Measurements from ENCODE around the gene TMEM176B. TPM values are rescaled to one million over a fixed set of nuclear protein-coding genes. Genes with fewer than 3 reads are reported as not detected.

TMEM176B gene
- total RNA-seq (2022; extraction: Qiagen RNA extraction; ENCODE audit: low read depth): 0.05 to 0.28 TPM in 2 of 5 replicates, not detected in the others

GRCh38 chr7:150799741-150800580 lies at the start of gene TMEM176B:
TMEM176B (minus strand) TSS chr7:150800364; CDS start chr7:150796569, 3,795 bp downstream.

GRCh38 chr7:150800581-150801241 lies 547 bp upstream of the TMEM176B start, which contains the start of gene TMEM176A:
TMEM176A (plus strand) TSS chr7:150800769; CDS start chr7:150801551, 782 bp downstream.

Other genes starting within 250 kb of the TMEM176B start
- not detected in 5 replicates for gene GIMAP4, start 233.0 kb downstream of the TMEM176B start, total RNA-seq (2022; extraction: Qiagen RNA extraction; ENCODE audit: low read depth)
- gene GIMAP6, start 168.0 kb downstream of the TMEM176B start, total RNA-seq (2022; extraction: Qiagen RNA extraction; ENCODE audit: low read depth): not detected in 5 replicates
- not detected in 5 replicates for gene GIMAP2, start 114.7 kb downstream of the TMEM176B start, total RNA-seq (2022; extraction: Qiagen RNA extraction; ENCODE audit: low read depth)
- not detected in 5 replicates for gene GIMAP1, start 83.8 kb downstream of the TMEM176B start, total RNA-seq (2022; extraction: Qiagen RNA extraction; ENCODE audit: low read depth)
- not detected in 5 replicates for gene GIMAP5, start 62.9 kb downstream of the TMEM176B start, total RNA-seq (2022; extraction: Qiagen RNA extraction; ENCODE audit: low read depth)
- 0.03 to 0.15 TPM in 2 of 5 replicates, not detected in the others for gene TMEM176A, start 405 bp upstream of the TMEM176B start, total RNA-seq (2022; extraction: Qiagen RNA extraction; ENCODE audit: low read depth)
- not detected in 5 replicates for gene AOC1, start 52.2 kb upstream of the TMEM176B start, total RNA-seq (2022; extraction: Qiagen RNA extraction; ENCODE audit: low read depth)
- gene KCNH2, start 178.0 kb upstream of the TMEM176B start, total RNA-seq (2022; extraction: Qiagen RNA extraction; ENCODE audit: low read depth): 0.40 to 0.52 TPM (median 0.47 TPM) in 5 replicates
- 0.18 to 0.47 TPM (median 0.34 TPM) in 5 replicates for gene NOS3, start 190.7 kb upstream of the TMEM176B start, total RNA-seq (2022; extraction: Qiagen RNA extraction; ENCODE audit: low read depth)
- gene ATG9B, start 224.1 kb upstream of the TMEM176B start, total RNA-seq (2022; extraction: Qiagen RNA extraction; ENCODE audit: low read depth): 0.64 to 0.97 TPM (median 0.86 TPM) in 5 replicates
- gene ABCB8, start 228.1 kb upstream of the TMEM176B start, total RNA-seq (2022; extraction: Qiagen RNA extraction; ENCODE audit: low read depth): 38.3 to 53.5 TPM (median 45.1 TPM) in 5 replicates
- gene ASIC3, start 248.2 kb upstream of the TMEM176B start, total RNA-seq (2022; extraction: Qiagen RNA extraction; ENCODE audit: low read depth): 7.6 to 12.8 TPM (median 10.2 TPM) in 5 replicates